HepG2 (cell line): ENCODE measurements around the gene KCNJ6. TPM values are rescaled to one million over a fixed set of nuclear protein-coding genes. Genes with fewer than 3 reads are reported as not detected.

ENCODE experiments used
- ATAC-seq: fragments of 200-7000 bp; cut with Tn5 transposase; 3 replicates; pipeline ENCODE4 v1.9.1; 2020; ENCODE audit warnings: mild to moderate bottlenecking, moderate library complexity
- BruUV-seq: library from RNA; stranded (reverse); fragments of 400-500 nt; replicated peaks from 2 replicates; lab custom pipeline; 2021; lab: Mats Ljungman, UMichigan
- CTCF ChIA-PET: fragments of 300-600 bp; formaldehyde crosslinking; extraction: SDS; loops from one replicate; lab custom pipeline; 2021; ENCODE audit warnings: low total read pairs, inconsistent platforms, low intra/inter-chr PET ratio; lab: Yijun Ruan, JAX
- POLR2A ChIA-PET: fragments of 350-600 bp; sonication (Branson Sonifier 250); formaldehyde crosslinking; loops from one replicate; lab custom pipeline; 2020; ENCODE audit warnings: antibody characterized with exemption, inconsistent platforms; lab: Yijun Ruan, JAX
- DNase-seq: peaks from one replicate; pipeline ENCODE4 v3.0.0-alpha.2; 2015; ENCODE audit warnings: low spot score
- FAIRE-seq: peaks from 3 replicates; lab custom pipeline; 2011; peaks lifted over from hg19 to GRCh38; lab: Jason Lieb, UNC
- H2AFZ ChIP-seq: one replicate; pipeline ENCODE4 v1.6.1; 2011; ENCODE audit warnings: low read length, inconsistent platforms
- H3K27ac ChIP-seq: fragments of 300-600 bp; 3 replicates; pipeline ENCODE4 v1.8.0; 2011; ENCODE audit warnings: mixed run types, mild to moderate bottlenecking, mixed read lengths, low read length, inconsistent platforms; ENCODE audit not compliant: insufficient read depth; ENCODE audit errors: extremely low read length
- H3K27me3 ChIP-seq, 2 experiments: fragments of 200-600 bp in 1 of 2; 2 replicates in 1 of 2; 3 replicates in 1 of 2; pipeline versions ENCODE4 v1.6.0 to v1.8.0; 2011; ENCODE audit warnings: low read length in 2 of 2, mild to moderate bottlenecking in 2 of 2, moderate library complexity in 2 of 2, inconsistent platforms in 1 of 2; ENCODE audit not compliant: insufficient read depth in 2 of 2, control insufficient read depth in 1 of 2
- H3K36me3 ChIP-seq, 2 experiments: fragments of 200-600 bp in 1 of 2; replicated peaks in 1 of 2; 2 replicates in 1 of 2; 3 replicates in 1 of 2; pipeline versions ENCODE4 v1.5.1 to v1.8.0; 2011; ENCODE audit warnings: low read length in 2 of 2, inconsistent platforms in 1 of 2; ENCODE audit not compliant: insufficient read depth in 2 of 2, control insufficient read depth in 1 of 2
- H3K4me1 ChIP-seq: 2 replicates; pipeline ENCODE4 v1.5.1; 2012; ENCODE audit warnings: low read length, inconsistent platforms; ENCODE audit not compliant: insufficient read depth
- H3K4me2 ChIP-seq: 2 replicates; pipeline ENCODE4 v1.6.0; 2011; ENCODE audit warnings: low read depth, low read length, inconsistent platforms
- H3K4me3 ChIP-seq, 3 experiments: fragments of 200-600 bp in 1 of 3; sonication (generic), shearing (Covaris generic) in 1 of 3; replicated peaks in 1 of 3; 2 replicates each; pipeline ENCODE4 v1.5.1; 2011 to 2016; ENCODE audit warnings: low read length in 3 of 3, inconsistent platforms in 2 of 3, low read depth in 2 of 3, mild to moderate bottlenecking in 2 of 3, control low read depth in 1 of 3, mixed read lengths in 1 of 3; ENCODE audit not compliant: insufficient read depth in 1 of 3
- H3K79me2 ChIP-seq: one replicate; pipeline ENCODE4 v1.6.1; 2011; ENCODE audit warnings: low read length, inconsistent platforms; ENCODE audit not compliant: insufficient read depth
- H3K9ac ChIP-seq: 2 replicates; pipeline ENCODE4 v1.6.0; 2011; ENCODE audit warnings: mild to moderate bottlenecking, low read depth, low read length, inconsistent platforms; ENCODE audit not compliant: insufficient read depth
- H3K9me3 ChIP-seq: 2 replicates; pipeline ENCODE4 v1.5.1; 2012; ENCODE audit warnings: mild to moderate bottlenecking, low read length
- H4K20me1 ChIP-seq: 2 replicates; pipeline ENCODE4 v1.6.0; 2011; ENCODE audit warnings: inconsistent platforms, mild to moderate bottlenecking, low read length, moderate library complexity; ENCODE audit not compliant: insufficient read depth
- CENPX ChIP-seq: sonication (generic); formaldehyde crosslinking; IDR thresholded peaks from 2 replicates; pipeline ENCODE4 v1.9.0; 2021; ENCODE audit warnings: mild to moderate bottlenecking, missing genetic modification reagents, moderate library complexity
- HCFC1 ChIP-seq: fragments of 150-350 bp; IDR thresholded peaks from 2 replicates; pipeline ENCODE4 v1.6.1; 2014; ENCODE audit warnings: low read depth, low read length
- POLR2AphosphoS5 ChIP-seq: IDR thresholded peaks from 2 replicates; pipeline ENCODE4 v1.6.1; 2012; ENCODE audit warnings: low read depth, low read length
- RARA ChIP-seq: IDR thresholded peaks from 2 replicates; pipeline ENCODE4 v1.6.1; 2016; ENCODE audit warnings: missing genetic modification reagents, missing compliant biosample characterization
- SALL2 ChIP-seq: sonication (generic); formaldehyde crosslinking; IDR thresholded peaks from 2 replicates; pipeline ENCODE4 v1.8.1; 2023; ENCODE audit warnings: mild to moderate bottlenecking, missing genetic modification reagents, inconsistent platforms
- TBP ChIP-seq: sonication (generic); formaldehyde crosslinking; IDR thresholded peaks from 2 replicates; pipeline ENCODE4 v1.5.0; 2020; ENCODE audit warnings: missing genetic modification reagents
- ZFAT ChIP-seq: sonication (generic); formaldehyde crosslinking; conservative IDR thresholded peaks from 2 replicates; pipeline ENCODE4 v1.8.1; 2023; ENCODE audit warnings: missing genetic modification reagents, inconsistent platforms
- ZNF143 ChIP-seq: sonication (generic); formaldehyde crosslinking; IDR thresholded peaks from 2 replicates; pipeline ENCODE4 v1.4.0; 2020; ENCODE audit warnings: missing genetic modification reagents
- ZNF20 ChIP-seq: sonication (generic); formaldehyde crosslinking; IDR thresholded peaks from 2 replicates; pipeline ENCODE4 v1.4.0; 2020; ENCODE audit warnings: mild to moderate bottlenecking, moderate library complexity, missing genetic modification reagents
- ZNF30 ChIP-seq: sonication (generic); formaldehyde crosslinking; IDR thresholded peaks from 2 replicates; pipeline ENCODE4 v1.5.0; 2020; ENCODE audit warnings: mild to moderate bottlenecking, missing genetic modification reagents
- ZNF331 ChIP-seq: sonication (generic); formaldehyde crosslinking; IDR thresholded peaks from 2 replicates; pipeline ENCODE4 v1.4.0; 2020; ENCODE audit warnings: missing genetic modification reagents
- ZNF570 ChIP-seq: sonication (generic); formaldehyde crosslinking; IDR thresholded peaks from 2 replicates; pipeline ENCODE4 v1.4.0; 2020; ENCODE audit warnings: mild to moderate bottlenecking, missing genetic modification reagents, borderline replicate concordance
- ZNF589 ChIP-seq: sonication (generic); formaldehyde crosslinking; conservative IDR thresholded peaks from 2 replicates; pipeline ENCODE4 v1.8.0; 2022; ENCODE audit warnings: mild to moderate bottlenecking, moderate library complexity, missing genetic modification reagents
- ZSCAN31 ChIP-seq: sonication (generic); formaldehyde crosslinking; IDR thresholded peaks from 2 replicates; pipeline ENCODE4 v1.5.0; 2020; ENCODE audit warnings: low read depth, mild to moderate bottlenecking, missing genetic modification reagents
- WGBS: methylation state at CpG from one replicate; pipeline ENCODE4 v1.1.6; 2017; ENCODE audit warnings: low lambda C conversion rate; 5-methylcytosine and 5-hydroxymethylcytosine counted together
- in situ Hi-C: cut with HindIII; loops from 2 replicates; pipeline ENCODE4 v1.10.0; 2017; ENCODE audit warnings: low pct_unique_long_range_greater_than_20kb; ENCODE audit not compliant: extremely low pct_ligation_motif_present
- intact Hi-C: fragments of 100-400 bp; cut with micrococcal nuclease; formaldehyde crosslinking; loops from one replicate; pipeline ENCODE4 v1.10.0; 2022; ENCODE audit not compliant: unreplicated experiment
- polyA plus RNA-seq, 8 experiments: library from polyadenylated mRNA; depleted of rRNA in 3 of 8; stranded (reverse) in 7 of 8; unstranded in 1 of 8; fragments of >200 nt; fragmentation: Illumina TruSeq in 4 of 8; extraction: Trizol in 4 of 8; gene quantifications; 2 replicates each; pipeline versions ENCODE4 v1.2.1 to v1.2.3, GENCODE V29; 2011 to 2016; ENCODE audit warnings: low read depth in 4 of 8, missing spikeins in 1 of 8, mixed read lengths in 1 of 8; ENCODE audit not compliant: insufficient read depth in 1 of 8
- total RNA-seq, 5 experiments: library from RNA; depleted of rRNA; stranded (reverse); fragments of >200 nt; fragmentation: Illumina TruSeq; extraction: Trizol; gene quantifications; 2 replicates each; pipeline ENCODE4 v1.2.3, GENCODE V29; 2016; ENCODE audit warnings: low read depth in 1 of 5
- TF ChIP-seq, protein P1 (sequence below): IDR thresholded peaks from 2 replicates; pipeline ENCODE4 v1.6.1; 2016; ENCODE audit warnings: mild to moderate bottlenecking
- TF ChIP-seq, protein P2 (sequence below): sonication (generic); formaldehyde crosslinking; IDR thresholded peaks from 2 replicates; pipeline ENCODE4 v1.8.0; 2022; ENCODE audit warnings: mild to moderate bottlenecking, missing genetic modification reagents; ENCODE audit not compliant: insufficient replicate concordance
- TF ChIP-seq, protein P3 (sequence below): sonication (generic); formaldehyde crosslinking; IDR thresholded peaks from 2 replicates; pipeline ENCODE4 v1.5.0; 2020; ENCODE audit warnings: missing genetic modification reagents, mild to moderate bottlenecking, borderline replicate concordance
- TF ChIP-seq, protein P4 (sequence below): sonication (generic); formaldehyde crosslinking; IDR thresholded peaks from 2 replicates; pipeline ENCODE4 v1.8.1; 2023; ENCODE audit warnings: mild to moderate bottlenecking, missing genetic modification reagents

Gene KCNJ6
- total and polyA plus RNA-seq, 2 of the 13 experiments (the other 11 are each of a cell fraction or from before 2014, with no cell fraction given): not detected

DNA sequence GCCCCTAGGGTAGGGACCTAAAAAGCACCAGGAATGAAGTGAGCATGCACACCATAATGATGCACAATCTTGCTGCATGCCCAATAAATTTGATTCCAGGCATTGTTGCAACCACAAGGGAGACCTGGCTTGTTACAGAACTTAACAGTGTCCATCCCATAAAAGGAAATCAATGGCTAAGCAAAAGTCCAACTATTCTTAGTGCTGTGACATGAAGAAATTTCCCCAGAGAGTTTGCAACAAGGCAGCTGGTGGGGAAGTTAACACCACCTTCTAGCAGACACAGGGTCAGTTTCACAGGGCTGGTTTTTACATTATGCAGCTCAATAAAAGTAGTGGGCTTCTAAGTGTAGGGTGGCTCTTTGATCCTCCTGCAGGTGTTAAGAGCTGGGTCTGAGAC, 221.1 kb downstream of the KCNJ6 start (continued):
- TF ChIP-seq, protein P1, sequence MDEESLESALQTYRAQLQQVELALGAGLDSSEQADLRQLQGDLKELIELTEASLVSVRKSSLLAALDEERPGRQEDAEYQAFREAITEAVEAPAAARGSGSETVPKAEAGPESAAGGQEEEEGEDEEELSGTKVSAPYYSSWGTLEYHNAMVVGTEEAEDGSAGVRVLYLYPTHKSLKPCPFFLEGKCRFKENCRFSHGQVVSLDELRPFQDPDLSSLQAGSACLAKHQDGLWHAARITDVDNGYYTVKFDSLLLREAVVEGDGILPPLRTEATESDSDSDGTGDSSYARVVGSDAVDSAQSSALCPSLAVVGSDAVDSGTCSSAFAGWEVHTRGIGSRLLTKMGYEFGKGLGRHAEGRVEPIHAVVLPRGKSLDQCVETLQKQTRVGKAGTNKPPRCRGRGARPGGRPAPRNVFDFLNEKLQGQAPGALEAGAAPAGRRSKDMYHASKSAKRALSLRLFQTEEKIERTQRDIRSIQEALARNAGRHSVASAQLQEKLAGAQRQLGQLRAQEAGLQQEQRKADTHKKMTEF (CRISPR knock-in tag): no peak
- TF ChIP-seq TBP (CRISPR knock-in tag) (no peak), SALL2 (CRISPR knock-in tag) (no peak), ZSCAN31 (CRISPR knock-in tag) (no peak), ZNF20 (CRISPR knock-in tag) (no peak), ZNF589 (CRISPR knock-in tag) (no peak), ZNF30 (no peak)
- TF ChIP-seq, protein P2, sequence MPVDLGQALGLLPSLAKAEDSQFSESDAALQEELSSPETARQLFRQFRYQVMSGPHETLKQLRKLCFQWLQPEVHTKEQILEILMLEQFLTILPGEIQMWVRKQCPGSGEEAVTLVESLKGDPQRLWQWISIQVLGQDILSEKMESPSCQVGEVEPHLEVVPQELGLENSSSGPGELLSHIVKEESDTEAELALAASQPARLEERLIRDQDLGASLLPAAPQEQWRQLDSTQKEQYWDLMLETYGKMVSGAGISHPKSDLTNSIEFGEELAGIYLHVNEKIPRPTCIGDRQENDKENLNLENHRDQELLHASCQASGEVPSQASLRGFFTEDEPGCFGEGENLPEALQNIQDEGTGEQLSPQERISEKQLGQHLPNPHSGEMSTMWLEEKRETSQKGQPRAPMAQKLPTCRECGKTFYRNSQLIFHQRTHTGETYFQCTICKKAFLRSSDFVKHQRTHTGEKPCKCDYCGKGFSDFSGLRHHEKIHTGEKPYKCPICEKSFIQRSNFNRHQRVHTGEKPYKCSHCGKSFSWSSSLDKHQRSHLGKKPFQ (CRISPR knock-in tag): no peak
- TF ChIP-seq, protein P3, sequence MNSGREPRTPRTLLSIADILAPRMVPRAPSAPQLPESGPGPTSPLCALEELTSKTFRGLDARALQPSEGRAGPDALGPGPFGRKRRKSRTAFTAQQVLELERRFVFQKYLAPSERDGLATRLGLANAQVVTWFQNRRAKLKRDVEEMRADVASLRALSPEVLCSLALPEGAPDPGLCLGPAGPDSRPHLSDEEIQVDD (CRISPR knock-in tag): no peak

DNA sequence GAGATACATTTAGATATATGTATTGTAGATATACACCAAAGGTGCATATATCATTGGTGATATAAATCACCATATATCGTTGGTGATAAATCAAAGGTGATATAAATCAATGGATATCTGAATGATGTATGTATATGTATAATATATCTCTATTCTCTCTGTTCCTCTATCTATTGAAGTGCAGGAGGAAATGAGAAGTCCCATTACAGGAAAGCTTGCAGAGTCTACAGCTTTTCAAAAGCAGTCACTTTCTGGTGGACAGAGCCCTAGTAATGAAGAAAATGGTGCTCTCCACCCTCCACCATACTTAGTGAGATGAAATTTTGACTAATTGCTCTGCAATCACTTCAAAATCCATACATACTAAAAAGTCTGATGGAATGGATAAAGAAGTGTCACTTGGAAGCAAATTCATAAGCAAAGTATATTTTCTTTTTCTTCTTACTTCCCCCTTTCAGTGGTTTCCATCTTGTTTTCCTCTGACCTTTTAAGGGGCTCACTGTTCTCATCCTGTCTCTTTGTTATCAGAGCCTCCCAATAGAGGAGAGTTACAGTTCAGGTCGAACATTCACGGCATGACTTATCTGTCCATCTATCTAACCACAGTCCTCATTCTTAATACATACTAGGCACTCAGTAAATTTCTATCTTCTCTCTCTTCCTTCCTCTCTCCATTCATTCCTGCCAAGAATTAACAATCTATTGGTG, 227.2 kb downstream of the KCNJ6 start:
- Histone ChIP-seq H3K4me2 (no peak overlapping the region), H3K79me2 (no peaks in the 10 kb centered on the region), H3K4me1 (peaks cover 10% of the 10 kb centered on the region), H4K20me1 (no peaks in the 10 kb centered on the region), H3K4me3 (no peak overlapping the region), H2AFZ (no peak overlapping the region), H3K27ac (no peak overlapping the region), H3K9ac (no peak overlapping the region), H3K9me3 (no peaks in the 10 kb centered on the region), H3K36me3 (no peaks in the 10 kb centered on the region), H3K27me3 (no peaks in the 10 kb centered on the region)
- ChIA-PET CTCF (no interaction called here), POLR2A (no interaction called here)
- FAIRE-seq (no peak), DNase-seq (no peak), ATAC-seq (no peak)
- in situ Hi-C loops: no loop called here
- BruUV-seq: no TSS peak
- intact Hi-C loops: no loop called here
- 0% methylated on average over 3 of the region's 3 CpGs for WGBS
- TF ChIP-seq CENPX (no peak), ZFAT (no peak), ZNF331 (CRISPR knock-in tag) (no peak), ZNF570 (no peak), ZNF143 (CRISPR knock-in tag) (no peak), HCFC1 (no peak), POLR2AphosphoS5 (no peak), RARA (CRISPR knock-in tag) (no peak)
- TF ChIP-seq, protein P4, sequence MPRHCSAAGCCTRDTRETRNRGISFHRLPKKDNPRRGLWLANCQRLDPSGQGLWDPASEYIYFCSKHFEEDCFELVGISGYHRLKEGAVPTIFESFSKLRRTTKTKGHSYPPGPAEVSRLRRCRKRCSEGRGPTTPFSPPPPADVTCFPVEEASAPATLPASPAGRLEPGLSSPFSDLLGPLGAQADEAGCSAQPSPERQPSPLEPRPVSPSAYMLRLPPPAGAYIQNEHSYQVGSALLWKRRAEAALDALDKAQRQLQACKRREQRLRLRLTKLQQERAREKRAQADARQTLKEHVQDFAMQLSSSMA: no peak
